GM18502 (cell line): ENCODE measurements around the gene COL25A1.
"Not testable (repeated sequence)": the region's sequence is repeated elsewhere in the genome, so short reads cannot be mapped to it uniquely, and the experiment has no call there.

Experiments used
- ATAC-seq: cut with Tn5 transposase; IDR thresholded peaks from one replicate; pipeline ENCODE4 v1.9.1; 2021; ENCODE audit warnings: mild to moderate bottlenecking; ENCODE audit not compliant: unreplicated experiment, poor library complexity

The COL25A1 gene

DNA sequence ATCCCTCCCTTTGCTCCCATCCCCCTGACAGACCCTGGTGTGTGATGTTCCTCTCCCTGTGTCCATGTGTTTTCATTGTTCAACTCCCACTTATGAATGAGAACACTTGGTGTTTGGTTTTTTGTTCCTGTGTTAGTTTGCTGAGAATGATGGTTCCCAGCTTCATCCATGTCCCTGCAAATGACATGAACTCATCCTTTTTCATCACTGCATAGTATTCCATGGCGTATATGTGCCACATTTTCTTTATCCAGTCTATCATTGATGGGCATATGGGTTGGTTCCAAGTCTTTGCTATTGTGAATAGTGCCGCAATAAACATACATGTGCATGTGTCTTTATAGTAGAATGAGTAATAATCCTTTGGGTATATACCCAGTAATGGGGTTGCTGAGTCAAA is 164.3 kb downstream of the COL25A1 start:
- ATAC-seq, result not testable (repeated sequence)

DNA sequence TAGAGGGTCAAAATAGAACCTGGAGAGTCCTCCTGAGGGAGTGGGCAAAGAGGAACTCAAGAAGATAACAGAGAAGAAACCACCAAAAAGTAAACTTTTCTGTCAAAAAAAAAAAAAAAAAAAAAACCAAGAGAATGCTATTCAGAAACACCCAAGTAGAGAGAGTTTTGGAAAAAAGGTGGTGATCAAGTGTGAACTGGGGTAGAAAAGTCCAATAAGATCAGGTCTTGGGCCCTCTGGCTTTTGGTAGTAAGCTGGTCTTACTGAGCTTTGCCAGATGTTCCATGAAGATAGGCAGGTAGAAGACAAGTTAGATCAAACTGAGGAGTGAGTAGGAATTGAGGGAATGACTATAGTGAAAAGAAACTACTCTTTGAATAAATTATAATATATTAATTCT is 167.5 kb downstream of the COL25A1 start:
- ATAC-seq, result no peak

DNA sequence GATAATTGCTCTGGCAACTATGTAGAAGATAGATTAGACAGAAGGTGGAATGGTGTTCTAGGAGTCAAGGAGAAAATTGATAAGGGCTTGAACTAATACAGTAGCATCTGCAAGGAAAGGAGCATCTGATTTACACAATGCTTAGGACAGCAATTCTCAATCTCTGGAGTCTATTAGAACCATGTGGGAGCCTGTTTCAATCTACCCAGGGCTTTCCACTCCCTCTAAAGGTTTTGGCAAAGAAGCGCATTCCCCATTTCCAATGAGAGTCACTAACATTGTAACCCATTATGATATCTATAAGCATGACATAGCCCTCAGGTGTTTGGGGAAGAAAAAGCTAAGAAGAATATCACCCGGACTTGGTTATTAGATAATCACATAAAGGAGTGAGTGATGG is 168.2 kb downstream of the COL25A1 start:
- ATAC-seq, result no peak

DNA sequence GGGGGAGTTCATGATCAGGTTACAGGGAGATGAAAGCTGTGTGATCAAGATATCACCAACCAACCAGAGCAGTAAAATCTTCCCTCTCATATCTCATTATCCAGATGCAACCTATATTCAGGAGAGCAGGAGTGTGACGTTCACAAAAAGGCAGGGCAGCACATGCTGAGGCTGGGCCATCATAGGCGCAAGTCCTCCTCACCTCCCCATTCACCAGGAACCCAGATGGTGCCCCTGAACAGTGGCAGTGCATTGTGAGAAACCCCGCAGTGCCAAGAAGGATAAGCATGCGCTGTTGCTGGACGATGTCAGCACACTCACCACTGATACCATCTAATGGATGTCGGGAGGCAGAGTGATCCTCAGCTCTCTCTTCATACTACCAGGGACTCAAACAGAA is 170.9 kb downstream of the COL25A1 start:
- no peak for ATAC-seq

GRCh38 chr4:109128589-109128988 is 173.9 kb downstream of the COL25A1 start:
- no peak for ATAC-seq

DNA sequence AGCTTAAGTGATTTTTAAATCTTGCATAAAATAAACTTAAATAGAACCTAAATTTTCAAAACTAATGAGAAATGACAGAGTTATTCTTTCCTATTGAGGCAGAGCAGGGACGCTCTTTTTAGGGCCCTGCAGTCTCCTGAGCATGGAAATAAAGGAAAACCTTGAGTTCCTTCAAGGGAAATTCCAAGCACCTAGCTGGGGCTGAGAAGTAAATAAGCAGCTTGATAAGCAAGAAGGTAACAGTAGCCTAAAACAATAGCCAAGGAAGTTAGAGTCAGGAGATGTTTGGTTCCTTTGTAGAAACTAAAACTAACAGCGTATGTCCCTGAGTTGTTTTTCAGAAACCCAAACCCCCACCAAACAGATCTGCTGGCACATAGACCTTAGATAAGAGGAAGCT is 174.6 kb downstream of the COL25A1 start:
- ATAC-seq, result no peak

DNA sequence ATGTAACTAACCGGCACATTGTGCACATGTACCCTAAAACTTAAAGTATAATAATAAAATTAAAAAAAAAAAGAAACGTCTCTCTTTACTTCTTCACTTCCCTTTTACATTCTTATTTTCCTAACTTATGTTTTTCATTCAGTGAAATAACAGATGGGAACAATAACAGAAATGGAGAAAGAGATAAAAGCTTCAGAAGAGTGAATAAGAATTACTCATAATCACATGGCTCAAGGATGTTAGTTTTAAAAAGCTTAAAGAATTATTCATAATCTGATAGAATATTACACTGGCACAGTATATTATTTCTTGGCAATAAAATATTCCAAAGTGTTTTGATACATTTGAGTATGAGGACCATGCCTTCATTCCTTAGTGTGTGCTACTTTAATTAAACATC is 175.6 kb downstream of the COL25A1 start:
- no peak for ATAC-seq

GRCh38 chr4:109125084-109125483 is 177.4 kb downstream of the COL25A1 start:
- no peak for ATAC-seq

GRCh38 chr4:109123951-109124350 is 178.5 kb downstream of the COL25A1 start:
- no peak for ATAC-seq

GRCh38 chr4:109121561-109121960 is 180.9 kb downstream of the COL25A1 start:
- no peak for ATAC-seq

- no peak for ATAC-seq
Measured at GRCh38 chr4:109119852-109120251, 182.6 kb downstream of the COL25A1 start.

- ATAC-seq, result no peak
Measured at GRCh38 chr4:109118635-109119034, 183.8 kb downstream of the COL25A1 start.

GRCh38 chr4:109114501-109114900 is 188.0 kb downstream of the COL25A1 start:
- no peak for ATAC-seq

GRCh38 chr4:109113521-109113920 is 188.9 kb downstream of the COL25A1 start:
- no peak for ATAC-seq

DNA sequence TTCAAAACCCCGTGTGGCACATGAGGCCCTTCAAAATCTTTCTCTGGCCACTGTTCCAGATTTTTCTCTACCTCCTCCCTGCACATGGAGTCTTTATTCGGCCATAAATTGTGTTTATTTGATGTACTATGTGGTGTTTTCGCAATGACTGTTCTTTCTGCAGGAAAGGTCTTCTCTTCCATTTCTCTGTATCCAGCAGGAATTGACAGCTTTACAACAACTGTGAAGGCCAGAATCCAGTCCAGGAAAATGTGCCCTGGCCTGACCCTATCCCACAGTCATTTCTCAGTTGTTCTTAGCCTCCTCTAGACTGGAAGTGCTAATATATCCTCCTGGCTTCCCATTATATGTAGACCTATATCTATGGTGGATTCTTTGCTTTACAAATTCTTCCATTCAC is 191.4 kb downstream of the COL25A1 start:
- ATAC-seq, result no peak

DNA sequence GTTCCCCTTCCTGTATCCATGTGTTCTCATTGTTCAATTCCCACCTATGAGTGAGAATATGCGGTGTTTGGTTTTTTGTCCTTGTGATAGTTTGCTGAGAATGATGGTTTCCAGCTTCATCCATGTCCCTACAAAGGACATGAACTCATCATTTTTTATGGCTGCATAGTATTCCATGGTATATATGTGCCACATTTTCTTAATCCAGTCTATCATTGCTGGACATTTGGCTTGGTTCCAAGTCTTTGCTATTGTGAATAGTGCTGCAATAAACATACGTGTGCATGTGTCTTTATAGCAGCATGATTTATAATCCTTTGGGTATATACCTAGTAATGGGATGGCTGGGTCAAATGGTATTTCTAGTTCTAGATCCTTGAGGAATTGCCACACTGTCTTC is 194.2 kb downstream of the COL25A1 start:
- not testable (repeated sequence) for ATAC-seq

- ATAC-seq, result no peak
Measured at GRCh38 chr4:109094056-109094455, 208.4 kb downstream of the COL25A1 start.

DNA sequence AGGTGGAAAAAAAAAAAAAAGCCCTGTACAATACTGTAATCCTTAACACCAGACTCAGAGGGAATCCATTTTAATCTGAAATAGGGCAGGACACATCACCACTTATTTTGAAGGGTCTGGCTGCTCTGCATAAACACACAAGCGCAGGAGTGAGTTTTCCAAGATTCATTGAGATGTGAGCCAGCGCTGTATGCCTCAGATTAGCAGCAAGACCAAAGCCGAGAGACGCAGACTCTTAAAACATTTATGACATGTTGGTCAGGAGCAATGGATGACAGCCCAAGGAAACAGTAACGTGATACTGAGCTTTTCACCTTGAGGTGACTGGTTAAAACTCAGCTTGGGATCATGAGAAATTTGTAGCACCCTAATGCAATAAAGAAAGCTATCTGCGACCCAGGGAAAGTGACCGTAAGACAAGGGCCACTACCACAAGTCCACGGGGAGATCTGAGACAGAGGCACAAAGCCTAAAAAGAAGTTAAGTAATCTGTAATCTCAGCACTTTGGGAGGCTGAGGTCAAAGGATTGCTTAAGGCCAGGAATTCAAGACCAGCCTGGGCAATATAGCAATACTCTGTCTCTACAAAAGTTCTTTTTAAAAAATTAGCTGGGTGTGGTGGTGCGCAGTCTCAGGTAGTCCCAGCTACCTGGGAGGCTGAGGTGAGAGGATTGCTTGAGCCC is 210.6 kb downstream of the COL25A1 start:
- ATAC-seq, result no peak

- ATAC-seq, result no peak
Measured at GRCh38 chr4:109083911-109084310, 218.5 kb downstream of the COL25A1 start.

GRCh38 chr4:109079731-109080130 is 222.7 kb downstream of the COL25A1 start:
- no peak for ATAC-seq

GRCh38 chr4:109079201-109079600 is 223.3 kb downstream of the COL25A1 start:
- ATAC-seq, result no peak

GRCh38 chr4:109078724-109079123 is 223.7 kb downstream of the COL25A1 start:
- ATAC-seq, result no peak

DNA sequence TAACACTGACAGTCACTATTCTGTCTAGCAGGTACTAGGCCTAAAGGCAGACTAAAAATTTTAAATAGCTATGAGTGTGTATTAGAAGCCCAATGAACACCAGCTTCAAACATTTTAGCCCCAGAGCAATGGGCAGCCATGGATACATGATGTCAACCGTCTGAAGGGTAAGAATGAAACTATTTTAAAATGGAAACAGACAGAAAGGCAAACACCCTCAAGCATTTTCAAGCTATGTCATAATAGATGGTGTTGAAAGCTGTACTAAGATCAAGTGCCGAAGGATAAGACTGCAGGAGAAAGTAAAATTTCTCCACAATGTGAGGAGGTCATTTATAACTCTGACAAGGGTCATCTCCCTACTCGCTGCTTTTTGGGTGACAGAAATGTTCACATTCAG is 225.0 kb downstream of the COL25A1 start:
- ATAC-seq, result no peak
